ENCODE measurements around the gene NFIX. TPM values are rescaled to one million over a fixed set of nuclear protein-coding genes. Genes with fewer than 3 reads are reported as not detected.

The NFIX gene
- total and polyA plus RNA-seq, 7 experiments from 2014 or later = 0.41 to 7.7 (median 5.9) TPM

DNA sequence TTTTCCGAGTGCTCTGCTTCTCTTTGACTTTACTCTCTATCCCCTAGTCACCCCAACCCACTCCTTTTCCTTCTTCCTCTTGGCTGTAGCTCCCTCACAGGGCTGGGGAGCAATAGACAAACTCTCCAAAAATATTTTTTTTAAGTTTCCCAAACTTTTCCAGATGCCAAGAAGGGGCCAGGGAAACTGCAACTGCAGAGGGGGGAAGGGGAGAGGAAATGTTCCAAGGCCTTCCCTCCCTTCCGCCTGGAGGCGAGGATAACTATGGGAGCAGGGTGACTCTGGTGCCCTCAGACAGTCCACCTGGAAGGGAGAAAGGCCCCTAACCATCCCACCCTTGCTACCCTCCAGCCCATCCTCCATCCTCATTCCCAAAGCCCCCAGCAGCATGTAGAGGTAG lies 58.0 kb downstream of the NFIX start:
- peaks cover 0 to 3% of the 10 kb centered on the region in 2 donors for H3K27me3 ChIP-seq (ENCODE audit: control insufficient read depth in 2 of 2, insufficient read depth in 2 of 2, low read length in 2 of 2)
- ChIA-PET POLR2A (interaction anchor here (0.6 kb wide), 1 partner anchor 93 kb away, joined by 3 read pairs; no protein-coding TSS in a partner anchor), CTCF (no interaction called here)
- Mint-ChIP-seq H3K4me3 (no peak overlapping the region), H3K27me3 (peaks cover under 1 to 16% (median 5%) of the 10 kb centered on the region in 5 donors), H3K36me3 (no peaks in the 10 kb centered on the region), H3K9me3 (no peaks in the 10 kb centered on the region), H3K27ac (no peak overlapping the region), H3K4me1 (peaks cover 6 to 13% (median 10%) of the 10 kb centered on the region in 7 donors)
- intact Hi-C loops (cut with micrococcal nuclease) = no loop called here
- H3K4me3 ChIP-seq (ENCODE audit: low read length) = no peak overlapping the region
- ATAC-seq (no peak), DNase-seq (no peak)
- H3K27ac ChIP-seq (ENCODE audit: low read depth, low read length) = no peak overlapping the region
- H3K36me3 ChIP-seq (ENCODE audit: control insufficient read depth in 2 of 3, insufficient read depth in 3 of 3, low read length in 3 of 3) = no peaks in the 10 kb centered on the region
- peaks cover 0 to 9% of the 10 kb centered on the region in 2 donors for H3K4me1 ChIP-seq (ENCODE audit: control insufficient read depth in 2 of 2, insufficient read depth in 2 of 2, low read length in 2 of 2)
- H3K9me3 ChIP-seq (ENCODE audit: control insufficient read depth in 2 of 3, low read length in 3 of 3) = no peaks in the 10 kb centered on the region

DNA sequence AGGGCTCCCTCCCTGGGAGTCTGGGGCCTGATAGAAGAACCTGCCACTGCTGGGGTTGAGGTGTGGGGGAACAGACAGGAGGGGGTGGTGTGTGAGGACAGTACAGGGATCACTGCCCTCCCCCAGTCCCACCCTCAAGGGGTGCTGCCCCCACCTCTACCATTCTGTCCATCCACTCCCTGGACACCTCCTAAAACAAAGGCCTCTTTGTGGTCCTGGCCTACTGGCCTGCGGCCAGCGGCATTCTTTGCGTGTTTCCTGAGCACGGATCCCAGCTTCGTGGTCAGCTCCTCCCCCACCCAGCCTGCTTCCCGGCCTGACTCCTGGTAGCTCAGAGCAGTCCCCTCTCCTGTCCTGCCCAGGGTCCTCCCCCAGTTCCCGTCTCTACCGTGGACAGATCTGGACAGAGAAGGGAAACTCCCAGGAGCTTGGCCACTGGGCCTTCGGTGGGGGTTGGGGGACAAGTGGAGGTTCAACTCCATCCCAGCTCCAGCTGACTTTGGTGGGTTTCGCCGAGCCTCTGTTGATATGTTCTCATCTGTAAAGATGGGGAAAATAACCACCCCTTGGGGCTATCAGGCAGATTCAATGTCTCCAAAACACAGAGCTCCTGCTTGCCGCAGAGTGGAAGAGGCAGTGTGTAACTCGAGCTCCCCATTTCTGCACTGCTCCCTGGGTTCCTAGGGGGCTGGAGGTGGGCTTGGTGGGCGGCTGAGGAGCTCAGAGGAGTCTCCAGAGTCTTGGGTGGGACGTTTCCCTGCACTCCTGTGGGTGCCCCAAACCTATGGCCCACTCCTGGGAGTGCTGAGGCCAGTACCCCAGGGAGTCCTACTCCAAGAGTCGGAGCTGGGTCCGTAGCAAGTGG lies 58.7 kb downstream of the NFIX start:
- intact Hi-C loops (cut with micrococcal nuclease) = no loop called here
- Mint-ChIP-seq H3K36me3 (no peaks in the 10 kb centered on the region), H3K4me3 (no peak overlapping the region), H3K4me1 (peaks cover 6 to 13% (median 10%) of the 10 kb centered on the region in 7 donors), H3K9me3 (no peaks in the 10 kb centered on the region), H3K27ac (no peak overlapping the region), H3K27me3 (peaks cover 0 to 18% (median 5%) of the 10 kb centered on the region in 5 donors)
- peaks cover 0 to 3% of the 10 kb centered on the region in 2 donors for H3K27me3 ChIP-seq (ENCODE audit: control insufficient read depth in 2 of 2, insufficient read depth in 2 of 2, low read length in 2 of 2)
- H3K36me3 ChIP-seq (ENCODE audit: control insufficient read depth in 2 of 3, insufficient read depth in 3 of 3, low read length in 3 of 3) = no peaks in the 10 kb centered on the region
- ChIA-PET POLR2A (interaction anchor here (0.6 kb wide), 1 partner anchor 93 kb away, joined by 3 read pairs; no protein-coding TSS in a partner anchor), CTCF (no interaction called here)
- DNase-seq (no peak), ATAC-seq (no peak)
- no peak overlapping the region for H3K27ac ChIP-seq (ENCODE audit: low read depth, low read length)
- no peaks in the 10 kb centered on the region for H3K9me3 ChIP-seq (ENCODE audit: control insufficient read depth in 2 of 3, low read length in 3 of 3)
- H3K4me3 ChIP-seq (ENCODE audit: low read length) = no peak overlapping the region
- peaks cover 0 to 9% of the 10 kb centered on the region in 2 donors for H3K4me1 ChIP-seq (ENCODE audit: control insufficient read depth in 2 of 2, insufficient read depth in 2 of 2, low read length in 2 of 2)

DNA sequence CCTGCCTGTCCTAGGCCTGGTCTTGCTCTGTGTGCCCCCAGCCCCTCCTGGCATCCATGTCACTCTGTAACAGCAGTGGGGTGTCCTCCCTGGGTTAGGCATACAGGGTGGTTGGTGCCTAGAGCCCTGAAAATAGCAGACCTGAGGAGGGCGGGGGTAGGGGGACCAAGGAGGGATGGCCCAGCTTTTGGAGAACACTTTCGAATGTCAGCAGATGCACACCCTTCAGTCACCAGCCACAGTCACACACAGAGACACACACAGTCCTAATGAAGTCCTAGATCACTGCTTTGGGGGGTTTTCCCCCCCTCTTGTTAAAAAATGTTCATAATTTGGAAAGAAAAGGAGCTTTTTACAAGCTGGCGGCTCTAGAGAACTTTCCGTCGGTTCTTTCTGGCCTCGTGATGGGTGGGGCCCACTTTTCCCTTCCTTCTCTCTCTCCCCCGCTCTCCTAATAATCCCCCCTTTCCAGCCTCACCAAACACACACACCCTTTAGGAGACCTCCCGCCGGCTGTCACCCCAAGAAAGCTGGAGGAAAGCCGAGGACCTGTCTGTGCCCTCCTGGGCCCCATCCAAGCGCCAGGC lies 59.4 kb downstream of the NFIX start:
- Mint-ChIP-seq H3K4me1 (peaks cover 6 to 13% (median 10%) of the 10 kb centered on the region in 7 donors), H3K9me3 (no peaks in the 10 kb centered on the region), H3K36me3 (no peaks in the 10 kb centered on the region), H3K27me3 (peaks cover 0 to 24% (median 5%) of the 10 kb centered on the region in 5 donors), H3K27ac (no peak overlapping the region), H3K4me3 (no peak overlapping the region)
- Histone ChIP-seq H3K27ac (ENCODE audit: low read depth, low read length) (no peak overlapping the region), H3K9me3 (ENCODE audit: control insufficient read depth in 2 of 3, low read length in 3 of 3) (no peaks in the 10 kb centered on the region), H3K27me3 (ENCODE audit: control insufficient read depth in 2 of 2, insufficient read depth in 2 of 2, low read length in 2 of 2) (peaks cover 0 to 3% of the 10 kb centered on the region in 2 donors), H3K4me3 (ENCODE audit: low read length) (no peak overlapping the region), H3K36me3 (ENCODE audit: control insufficient read depth in 2 of 3, insufficient read depth in 3 of 3, low read length in 3 of 3) (no peaks in the 10 kb centered on the region), H3K4me1 (ENCODE audit: control insufficient read depth in 2 of 2, insufficient read depth in 2 of 2, low read length in 2 of 2) (peaks cover 0 to 9% of the 10 kb centered on the region in 2 donors)
- intact Hi-C loops (cut with micrococcal nuclease) = no loop called here
- POLR2A ChIA-PET = no interaction called here
- CTCF ChIA-PET = no interaction called here
- no peak for DNase-seq
- ATAC-seq = no peak

DNA sequence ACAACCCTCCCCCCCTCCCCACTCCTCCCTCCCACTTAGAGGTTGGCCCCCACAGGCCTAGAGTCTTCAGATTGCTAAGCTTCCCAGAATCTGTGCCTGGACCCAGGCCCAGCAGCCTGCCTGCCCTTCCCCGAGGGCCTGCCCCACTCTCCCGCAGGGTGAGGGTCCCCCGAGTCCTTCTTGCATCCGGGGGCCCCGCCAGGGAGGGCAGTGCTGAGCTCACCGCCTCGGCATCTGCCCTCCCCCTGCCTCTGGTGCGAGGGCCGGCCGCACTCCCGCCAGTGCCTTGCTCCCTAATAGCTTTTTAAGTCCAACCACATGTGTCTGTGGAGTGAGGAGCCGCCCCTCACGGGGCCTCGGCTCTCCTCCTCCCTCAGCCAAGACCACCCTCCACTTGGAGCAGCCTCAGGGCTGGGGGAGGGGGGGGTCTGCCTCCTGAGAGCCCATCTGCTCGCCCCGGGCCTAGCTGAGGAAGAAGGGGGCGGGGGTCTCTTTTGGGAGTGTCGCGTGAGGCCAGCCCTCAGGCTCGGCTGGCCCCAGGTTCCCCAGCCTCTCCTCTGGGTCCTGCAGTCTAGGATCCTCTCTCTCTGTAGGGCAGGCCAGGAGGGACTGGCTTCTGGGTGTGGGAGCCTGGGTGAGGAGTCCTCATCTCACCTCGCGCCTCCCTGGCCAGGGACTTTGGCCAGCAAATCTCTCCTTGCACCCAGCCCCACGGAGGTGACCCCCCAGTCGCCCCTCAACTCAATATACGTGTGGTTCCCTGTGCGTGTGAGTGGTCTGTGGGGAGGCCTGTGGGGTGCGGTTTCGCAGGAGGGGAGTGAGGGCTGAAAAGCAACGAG lies 60.2 kb downstream of the NFIX start:
- peaks cover 0 to 3% of the 10 kb centered on the region in 2 donors for H3K27me3 ChIP-seq (ENCODE audit: control insufficient read depth in 2 of 2, insufficient read depth in 2 of 2, low read length in 2 of 2)
- no peaks in the 10 kb centered on the region for H3K36me3 ChIP-seq (ENCODE audit: control insufficient read depth in 2 of 3, insufficient read depth in 3 of 3, low read length in 3 of 3)
- H3K4me3 Mint-ChIP-seq = no peak overlapping the region
- peaks cover 0 to 24% (median under 1%) of the 10 kb centered on the region in 5 donors for H3K27me3 Mint-ChIP-seq
- H3K9me3 Mint-ChIP-seq = no peaks in the 10 kb centered on the region
- no peak overlapping the region for H3K27ac Mint-ChIP-seq
- ChIA-PET CTCF (no interaction called here), POLR2A (no interaction called here)
- no peak for DNase-seq
- no peaks in the 10 kb centered on the region for H3K9me3 ChIP-seq (ENCODE audit: control insufficient read depth in 2 of 3, low read length in 3 of 3)
- peaks cover 0 to 9% of the 10 kb centered on the region in 2 donors for H3K4me1 ChIP-seq (ENCODE audit: control insufficient read depth in 2 of 2, insufficient read depth in 2 of 2, low read length in 2 of 2)
- intact Hi-C loops (cut with micrococcal nuclease) = no loop called here
- ATAC-seq = no peak
- H3K4me1 Mint-ChIP-seq = peaks cover 1 to 13% (median 10%) of the 10 kb centered on the region in 7 donors
- H3K36me3 Mint-ChIP-seq = no peaks in the 10 kb centered on the region
- no peak overlapping the region for H3K4me3 ChIP-seq (ENCODE audit: low read length)
- no peak overlapping the region for H3K27ac ChIP-seq (ENCODE audit: low read depth, low read length)

DNA sequence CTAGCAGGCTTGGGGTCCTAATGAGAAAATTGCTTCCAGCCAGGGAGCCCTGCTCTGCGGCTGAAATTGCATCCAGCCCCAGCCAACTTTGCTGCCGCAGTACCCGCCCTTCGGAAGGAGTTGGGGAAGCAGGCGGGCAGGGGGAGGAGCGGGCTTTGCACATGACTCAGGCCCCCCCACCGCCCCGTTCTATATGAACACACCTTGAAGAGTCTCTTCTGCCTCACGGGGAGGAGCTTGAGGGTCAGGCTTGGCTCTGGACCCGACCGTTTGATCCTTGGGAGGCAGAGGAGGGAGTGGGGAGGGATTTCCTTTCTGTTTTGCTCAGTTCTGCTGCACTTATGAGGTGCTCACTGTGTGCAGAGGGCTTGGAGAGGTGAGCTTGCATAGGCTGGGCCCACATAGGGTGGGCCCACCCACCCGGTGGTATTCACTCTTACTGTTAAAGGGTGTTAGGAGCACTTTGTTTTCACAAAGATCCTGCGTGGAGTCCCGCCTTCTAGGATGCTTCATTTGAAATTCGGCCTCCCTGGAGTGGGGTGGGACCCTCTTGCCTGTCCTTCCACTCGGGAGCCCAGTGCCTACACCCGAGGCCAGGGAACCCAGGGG lies 60.9 kb downstream of the NFIX start:
- peaks cover 0 to 1% (median 0%) of the 10 kb centered on the region in 11 donors for H3K9me3 Mint-ChIP-seq
- no peak overlapping the region for H3K27ac ChIP-seq (ENCODE audit: low read depth, low read length)
- H3K4me3 Mint-ChIP-seq = no peak overlapping the region
- peaks cover 0 to 6% of the 10 kb centered on the region in 2 donors for H3K4me1 ChIP-seq (ENCODE audit: control insufficient read depth in 2 of 2, insufficient read depth in 2 of 2, low read length in 2 of 2)
- POLR2A ChIA-PET = no interaction called here
- no peaks in the 10 kb centered on the region for H3K36me3 ChIP-seq (ENCODE audit: control insufficient read depth in 2 of 3, insufficient read depth in 3 of 3, low read length in 3 of 3)
- no peak overlapping the region for H3K4me3 ChIP-seq (ENCODE audit: low read length)
- ATAC-seq (no peak), DNase-seq (no peak)
- CTCF ChIA-PET = no interaction called here
- H3K27me3 ChIP-seq (ENCODE audit: control insufficient read depth in 2 of 2, insufficient read depth in 2 of 2, low read length in 2 of 2) = peaks cover 0 to 3% of the 10 kb centered on the region in 2 donors
- H3K9me3 ChIP-seq (ENCODE audit: control insufficient read depth in 2 of 3, low read length in 3 of 3) = no peaks in the 10 kb centered on the region
- intact Hi-C loops (cut with micrococcal nuclease) = no loop called here
- peaks cover 0 to 25% (median 4%) of the 10 kb centered on the region in 5 donors for H3K27me3 Mint-ChIP-seq
- peaks cover 6 to 16% (median 10%) of the 10 kb centered on the region in 7 donors for H3K4me1 Mint-ChIP-seq
- H3K36me3 Mint-ChIP-seq = no peaks in the 10 kb centered on the region
- no peak overlapping the region for H3K27ac Mint-ChIP-seq

DNA sequence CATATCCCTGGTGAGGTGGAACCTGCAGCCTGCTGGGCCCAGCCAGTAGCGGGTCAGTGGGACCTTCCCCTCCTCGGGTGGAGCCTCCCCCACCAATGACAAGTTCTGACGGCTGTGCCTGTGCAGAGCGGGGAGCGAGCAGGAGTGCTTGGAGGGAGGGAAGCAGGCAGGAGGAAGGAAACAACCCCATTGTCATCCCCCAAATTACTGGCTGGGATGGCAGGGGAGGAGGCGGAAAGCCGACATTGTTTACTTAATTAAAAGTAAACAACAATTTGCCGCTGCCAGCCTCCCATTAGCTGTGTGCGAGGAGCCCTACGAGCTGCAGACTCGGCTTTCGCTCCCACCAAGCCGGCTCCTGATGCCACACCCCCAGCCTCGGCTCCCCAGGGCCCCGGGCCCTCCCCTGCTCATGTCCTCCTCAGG lies 61.9 kb downstream of the NFIX start:
- ATAC-seq = no peak
- Mint-ChIP-seq H3K4me1 (peaks cover 3 to 11% (median 9%) of the 10 kb centered on the region in 7 donors), H3K27ac (no peak overlapping the region), H3K27me3 (peaks cover 0 to 29% (median 6%) of the 10 kb centered on the region in 5 donors), H3K36me3 (no peaks in the 10 kb centered on the region), H3K9me3 (peaks cover 0 to 1% (median 0%) of the 10 kb centered on the region in 11 donors), H3K4me3 (no peak overlapping the region)
- Histone ChIP-seq H3K9me3 (ENCODE audit: control insufficient read depth in 2 of 3, low read length in 3 of 3) (no peaks in the 10 kb centered on the region), H3K27ac (ENCODE audit: low read depth, low read length) (no peak overlapping the region), H3K36me3 (ENCODE audit: control insufficient read depth in 2 of 3, insufficient read depth in 3 of 3, low read length in 3 of 3) (no peaks in the 10 kb centered on the region), H3K4me1 (ENCODE audit: control insufficient read depth in 2 of 2, insufficient read depth in 2 of 2, low read length in 2 of 2) (no peaks in the 10 kb centered on the region), H3K4me3 (ENCODE audit: low read length) (no peak overlapping the region), H3K27me3 (ENCODE audit: control insufficient read depth in 2 of 2, insufficient read depth in 2 of 2, low read length in 2 of 2) (no peaks in the 10 kb centered on the region)
- ChIA-PET POLR2A (no interaction called here), CTCF (interaction anchor here (0.6 to 2.6 kb wide), 5 partner anchors 23 to 221 kb away, joined by 3 to 8 read pairs (median 4); no protein-coding TSS in a partner anchor)
- DNase-seq = no peak
- intact Hi-C loops (cut with micrococcal nuclease) = no loop called here

Data from naive thymus-derived CD4-positive, alpha-beta T cell (primary cell).